Fibroblast of gingiva (primary cell): ENCODE data around the gene HIPK2.
"Not testable (repeated sequence)": the region's sequence is repeated elsewhere in the genome, so short reads cannot be mapped to it uniquely, and the experiment has no call there.

ENCODE experiments used
- DNase-seq: peaks from one replicate; pipeline ENCODE4 v3.0.0-alpha.2; 2011; ENCODE audit warnings: low read depth

The HIPK2 gene

GRCh38 chr7:139673230-139673629 is 104.6 kb downstream of the HIPK2 start:
- no peak for DNase-seq

DNA sequence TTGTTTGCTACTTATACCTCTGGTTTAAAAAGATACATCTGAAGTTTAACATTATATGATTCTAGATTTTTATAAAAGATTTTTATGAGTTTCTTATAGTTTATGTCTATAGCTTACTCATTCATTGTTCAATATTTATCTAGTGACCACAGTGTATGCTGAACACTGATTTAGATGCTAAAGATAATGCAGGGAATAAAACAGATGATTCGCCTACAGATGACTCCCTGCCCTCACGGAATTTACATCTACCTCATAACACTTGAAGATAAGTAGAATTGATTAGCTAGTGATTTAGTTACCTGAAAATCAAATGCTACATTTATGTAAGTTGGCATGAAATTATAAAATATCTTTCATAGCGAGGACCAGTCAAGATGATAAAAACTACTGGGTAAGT is 105.8 kb downstream of the HIPK2 start:
- DNase-seq: no peak

GRCh38 chr7:139670662-139671061 is 107.1 kb downstream of the HIPK2 start:
- DNase-seq: not testable (repeated sequence)

GRCh38 chr7:139669106-139670061 is 108.4 kb downstream of the HIPK2 start:
- DNase-seq: peak; percentile 65

DNA sequence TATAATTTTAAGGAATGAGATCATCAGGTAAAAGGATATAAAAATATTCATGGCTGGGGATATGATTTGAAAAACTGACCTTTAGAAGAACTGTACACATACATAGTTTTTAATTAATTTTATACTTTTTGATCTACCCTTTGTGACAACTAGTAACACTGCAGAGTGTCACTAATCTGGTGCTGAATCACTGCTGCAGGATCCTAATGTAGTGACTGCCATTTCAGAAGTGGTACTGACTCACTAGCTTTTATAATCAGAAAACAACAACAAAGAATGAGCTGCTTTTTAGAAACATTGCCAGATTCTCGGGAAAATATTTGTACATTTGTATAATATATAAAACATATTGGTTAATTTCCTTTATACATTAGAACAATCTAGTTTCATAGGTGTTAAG is 110.4 kb downstream of the HIPK2 start:
- DNase-seq: no peak

GRCh38 chr7:139666501-139666900 is 111.3 kb downstream of the HIPK2 start:
- DNase-seq: no peak

DNA sequence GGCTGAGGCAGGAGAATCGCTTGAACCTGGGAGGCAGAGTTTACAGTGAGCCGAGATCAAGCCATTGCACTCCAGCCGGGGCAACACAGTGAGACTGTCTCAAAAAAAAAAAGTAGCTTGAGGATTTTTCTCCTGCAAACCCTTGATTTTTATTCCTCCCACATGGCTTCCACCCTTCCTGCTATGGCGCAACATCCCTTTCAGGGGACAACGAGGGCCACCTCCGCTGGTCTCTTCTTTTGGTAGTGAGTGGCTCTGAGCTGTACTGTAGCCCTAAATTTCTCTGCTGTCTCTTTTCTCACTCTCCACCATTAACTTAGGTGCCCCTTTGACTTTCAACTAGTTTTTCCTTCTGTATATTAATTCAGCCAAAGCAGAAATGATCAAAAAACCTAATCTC is 113.4 kb downstream of the HIPK2 start:
- no peak for DNase-seq

GRCh38 chr7:139663608-139664177 is 114.1 kb downstream of the HIPK2 start:
- DNase-seq: no peak

- no peak for DNase-seq
Observed at GRCh38 chr7:139661903-139662302, 115.9 kb downstream of the HIPK2 start.

DNA sequence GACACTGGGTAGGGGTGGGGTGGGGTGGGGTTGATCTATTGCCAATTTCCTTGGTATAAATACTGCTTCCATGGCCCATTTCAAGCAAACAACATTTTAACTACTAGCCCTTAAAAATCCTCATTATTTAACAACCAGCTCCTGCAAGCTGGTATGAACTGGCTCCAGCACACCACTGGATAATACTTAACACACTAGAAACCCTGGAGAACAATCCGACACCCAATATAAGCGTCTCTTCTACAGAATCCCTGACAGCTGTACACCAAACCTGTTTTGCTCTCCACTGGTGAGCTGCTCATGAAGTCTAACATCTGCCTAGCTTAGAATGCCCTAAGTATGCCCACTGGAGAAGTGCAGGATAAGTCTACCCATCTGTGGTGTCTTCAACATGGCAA is 116.8 kb downstream of the HIPK2 start:
- DNase-seq: no peak

GRCh38 chr7:139660317-139661042 is 117.3 kb downstream of the HIPK2 start:
- DNase-seq: no peak

GRCh38 chr7:139659922-139660316 is 117.9 kb downstream of the HIPK2 start:
- no peak for DNase-seq

GRCh38 chr7:139658908-139659675 is 118.7 kb downstream of the HIPK2 start:
- DNase-seq: no peak

DNA sequence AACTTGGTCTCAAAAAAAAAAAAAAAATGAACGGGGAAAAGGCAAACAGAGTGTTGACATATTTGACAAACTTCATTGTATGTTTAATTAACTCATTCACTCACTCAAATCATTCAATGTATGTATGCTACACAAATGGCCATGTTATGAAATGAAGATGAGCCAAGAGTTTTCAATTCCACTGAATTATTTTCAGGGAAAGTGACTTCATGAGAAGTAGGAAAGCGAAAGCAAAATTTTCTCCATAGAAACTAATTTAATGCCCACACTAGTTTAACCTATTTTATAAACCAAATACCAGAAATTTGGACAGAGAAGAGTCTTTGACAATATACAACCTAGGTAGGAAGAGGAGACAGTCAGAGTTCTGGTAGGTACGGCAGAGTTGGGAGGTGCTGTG is 119.5 kb downstream of the HIPK2 start:
- DNase-seq: no peak

GRCh38 chr7:139657725-139658124 is 120.1 kb downstream of the HIPK2 start:
- no peak for DNase-seq

GRCh38 chr7:139656387-139656786 is 121.4 kb downstream of the HIPK2 start:
- no peak for DNase-seq

GRCh38 chr7:139655305-139655704 is 122.5 kb downstream of the HIPK2 start:
- DNase-seq: no peak

DNA sequence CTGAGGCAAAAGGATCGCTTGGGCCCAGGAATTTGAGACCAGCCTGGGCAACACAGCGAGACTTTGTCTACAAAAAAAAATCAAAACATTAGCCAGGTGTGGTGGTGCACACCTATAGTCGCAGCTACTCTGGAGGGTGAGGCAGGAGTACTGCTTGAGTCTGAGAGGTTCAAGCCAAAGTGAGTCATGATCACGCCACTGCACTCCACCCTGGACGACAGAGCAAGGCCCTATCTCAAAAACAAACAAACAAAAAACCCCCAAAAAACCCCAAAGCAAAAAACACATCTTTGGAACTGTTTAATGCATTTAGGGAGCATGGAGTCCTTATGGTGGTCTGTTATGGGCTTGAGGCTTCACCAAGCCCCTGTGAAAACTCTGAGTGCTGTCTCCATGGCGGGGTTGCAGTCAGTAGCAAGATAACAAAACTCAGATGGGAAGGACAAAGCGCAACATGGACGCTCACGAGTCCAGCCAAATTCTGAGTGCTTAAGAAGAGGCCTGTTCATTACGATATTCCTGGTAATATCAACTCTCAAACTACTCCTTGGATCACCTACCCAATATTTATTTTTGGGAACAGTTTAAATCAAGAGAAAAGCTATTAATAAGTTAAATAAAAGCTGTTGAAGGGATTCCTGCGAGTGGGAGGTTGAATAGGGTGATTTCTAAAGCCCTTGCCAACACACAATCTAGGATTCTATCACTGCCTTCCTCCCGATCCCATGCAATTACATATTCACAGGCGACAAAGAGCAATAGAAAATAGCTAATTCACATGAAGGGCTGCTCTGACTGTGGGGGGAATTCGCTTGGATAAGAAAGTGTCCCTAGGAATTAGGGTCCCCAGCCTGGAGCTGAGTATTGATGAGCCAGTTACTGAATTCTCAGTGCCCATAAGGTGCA is 123.3 kb downstream of the HIPK2 start:
- no peak for DNase-seq

DNA sequence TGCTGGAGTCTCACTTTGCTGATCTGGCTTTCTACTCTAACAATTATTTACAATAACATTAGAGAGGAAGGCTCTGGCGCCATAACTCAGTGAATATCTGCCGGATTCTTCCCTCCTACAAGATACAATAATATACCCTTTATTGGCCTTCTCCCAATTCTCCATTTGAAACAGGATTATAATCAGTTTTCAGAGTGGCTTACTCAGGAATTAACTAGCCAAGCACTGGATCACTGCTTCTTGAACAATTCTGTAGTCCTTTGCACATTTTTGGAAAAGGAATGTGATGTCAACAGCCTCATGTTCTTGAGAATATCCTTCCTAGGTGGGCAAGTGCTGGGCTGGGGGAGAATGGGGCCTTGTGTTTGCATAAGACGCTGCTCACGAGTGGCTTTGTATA is 125.9 kb downstream of the HIPK2 start:
- no peak for DNase-seq

GRCh38 chr7:139651308-139651707 is 126.5 kb downstream of the HIPK2 start:
- DNase-seq: no peak
